Lower leg skin (tissue), 3 donors: ENCODE measurements around the gene PDSS2.

Experiments used
- CTCF ChIP-seq, 3 donors: fragments of 450-650 bp; IDR thresholded peaks; one replicate each; pipeline ENCODE4 v1.5.1; 2016; ENCODE audit warnings: antibody characterized with exemption in 3 of 3, mild to moderate bottlenecking in 3 of 3, moderate library complexity in 2 of 3
- POLR2A ChIP-seq, 2 donors: fragments of 450-650 bp; IDR thresholded peaks; one replicate each; pipeline ENCODE4 v1.6.1; 2016 to 2017; ENCODE audit warnings: antibody characterized with exemption in 2 of 2, mild to moderate bottlenecking in 1 of 2, moderate library complexity in 1 of 2

GRCh38 chr6:107315114-107315513 lies 144.2 kb downstream of the PDSS2 start:
- TF ChIP-seq CTCF (IDR thresholded peaks at IDR 0.05) (no peak), POLR2A (IDR thresholded peaks at IDR 0.05) (no peak)
